Stimulated activated CD8-positive, alpha-beta memory T cell treated with anti-CD3 and anti-CD28 coated beads, Interleukin-4, amount 100 ng/mL, for 1 hour (primary cell): ENCODE data around the gene CDC42EP2.
A peak's percentile ranks its signal among the peaks of the same experiment; 100 is the strongest.

Experiments used
- DNase-seq, 2 donors: peaks; one replicate each; pipeline ENCODE4 v3.0.0-alpha.2; 2020; ENCODE audit warnings: low read depth in 2 of 2, low spot score in 1 of 2

Gene CDC42EP2

GRCh38 chr11:65355013-65355775 is 40.5 kb downstream of the CDC42EP2 start:
- peak in 1 of 2 donors; percentile 19 for DNase-seq

GRCh38 chr11:65355776-65356393 is 41.2 kb downstream of the CDC42EP2 start:
- no peak for DNase-seq

GRCh38 chr11:65356394-65356972 is 41.8 kb downstream of the CDC42EP2 start:
- DNase-seq, result no peak

GRCh38 chr11:65357856-65358356 is 43.2 kb downstream of the CDC42EP2 start:
- DNase-seq, result no peak

DNA sequence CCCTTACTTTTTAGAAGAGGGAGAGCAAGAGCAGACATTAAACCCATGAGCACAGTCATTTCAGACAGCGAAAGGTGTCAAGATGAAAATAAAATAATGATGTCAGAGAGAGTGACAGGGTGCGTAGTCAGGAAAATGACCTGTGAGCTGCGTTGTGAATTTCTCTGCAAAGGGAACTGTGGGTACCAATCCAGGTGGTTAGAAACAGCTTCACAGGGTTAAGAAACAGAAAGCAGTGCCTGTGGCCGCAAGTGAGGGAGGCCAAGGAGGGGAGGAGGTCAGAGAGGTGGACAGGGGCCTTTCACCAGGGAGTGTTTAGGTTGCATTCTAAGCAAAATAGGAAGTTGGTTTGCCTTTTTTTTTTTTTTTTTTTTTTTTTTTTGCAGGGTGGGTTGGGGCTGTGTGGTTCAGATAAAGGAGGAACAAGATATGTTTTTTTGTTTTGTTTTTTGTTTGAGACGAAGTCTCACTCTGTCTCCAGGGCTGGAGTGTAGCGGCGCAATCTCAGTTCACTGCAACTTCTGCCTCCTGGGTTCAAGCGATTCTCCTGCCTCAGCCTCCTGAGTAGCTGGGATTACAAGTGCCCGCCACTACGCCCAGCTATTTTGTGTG is 47.8 kb downstream of the CDC42EP2 start:
- no peak for DNase-seq

DNA sequence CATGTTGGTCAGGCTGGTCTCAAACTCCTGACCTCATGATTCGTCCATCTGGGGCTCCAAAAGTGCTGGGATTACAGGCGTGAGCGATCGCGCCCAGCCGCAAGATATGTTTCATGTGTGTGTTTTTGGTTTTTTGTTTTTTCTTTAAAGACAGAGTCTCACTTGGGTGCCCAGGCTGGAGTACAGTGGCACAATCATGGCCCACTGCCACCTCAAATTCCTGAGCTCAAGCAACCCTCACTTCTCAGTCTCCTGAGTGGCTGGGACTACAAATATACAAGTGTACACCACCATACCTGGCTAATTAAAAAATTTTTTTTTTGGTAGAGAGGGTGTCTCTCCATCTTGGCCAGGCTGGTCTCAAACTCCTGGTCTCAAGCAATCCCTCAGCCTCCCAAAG is 48.3 kb downstream of the CDC42EP2 start:
- DNase-seq, result no peak

- DNase-seq, result no peak
Observed at GRCh38 chr11:65363770-65364169, 49.1 kb downstream of the CDC42EP2 start.

DNA sequence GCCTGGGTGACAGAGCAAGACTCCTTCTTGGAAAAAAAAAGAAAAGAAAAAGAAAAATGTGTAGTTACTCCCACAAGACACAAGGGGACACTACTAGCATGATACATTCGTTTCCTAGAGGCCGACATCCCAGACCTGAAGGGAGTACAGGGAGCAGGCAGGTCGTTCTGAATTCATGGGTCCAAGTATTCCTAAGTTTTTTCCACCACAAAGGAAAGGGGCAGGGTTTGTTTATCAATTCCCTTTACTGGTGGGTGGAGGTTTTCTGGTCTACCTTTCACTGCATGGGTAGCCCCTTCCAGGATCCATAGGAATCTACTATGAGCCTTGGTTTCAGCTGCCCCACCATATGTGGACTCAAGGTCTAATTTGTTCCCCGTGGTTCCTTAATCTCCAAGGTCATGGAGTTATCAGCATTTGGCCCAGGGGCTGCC is 51.7 kb downstream of the CDC42EP2 start:
- no peak for DNase-seq

GRCh38 chr11:65370659-65371049 is 56.0 kb downstream of the CDC42EP2 start:
- no peak for DNase-seq
